Measurements from ENCODE around the gene WWOX. TPM values are rescaled to one million over a fixed set of nuclear protein-coding genes. Genes with fewer than 3 reads are reported as not detected.

The WWOX gene
- total RNA-seq, 5 donors from 2014 or later (not counting 1 experiment from before 2014, with no cell fraction given) = 21.2 to 26.0 (median 22.6) TPM

GRCh38 chr16:78647019-78647418 is 547.6 kb downstream of the WWOX start:
- Histone ChIP-seq H3K36me3 (ENCODE audit: control insufficient read depth in 2 of 2, extremely low read depth in 1 of 2, insufficient read depth in 1 of 2, low read length in 1 of 2) (no peaks in the 10 kb centered on the region), H3K27ac (ENCODE audit: low read length) (no peak overlapping the region), H3K9me3 (no peaks in the 10 kb centered on the region), H3K4me1 (ENCODE audit: control insufficient read depth in 1 of 2, extremely low read depth in 1 of 2, insufficient read depth in 2 of 2, low read length in 2 of 2) (no peaks in the 10 kb centered on the region), H3K4me3 (ENCODE audit: control insufficient read depth in 1 of 2, extremely low read depth in 1 of 2, low read length in 1 of 2) (no peak overlapping the region), H3K27me3 (replicated peaks in 1 of 2; ENCODE audit: control insufficient read depth in 2 of 2, extremely low read depth in 1 of 2, insufficient read depth in 2 of 2, low read length in 1 of 2) (no peaks in the 10 kb centered on the region)
- Mint-ChIP-seq H3K36me3 (peaks cover 4% of the 10 kb centered on the region), H3K4me1 (no peaks in the 10 kb centered on the region), H3K9me3 (no peaks in the 10 kb centered on the region), H3K27me3 (no peaks in the 10 kb centered on the region), H3K27ac (no peak overlapping the region), H3K4me3 (no peak overlapping the region)
- ChIA-PET CTCF (interaction anchor here in 1 of 2 donors (0.6 kb wide), 1 partner anchor 993 kb away, joined by 5 read pairs; no protein-coding TSS in a partner anchor), POLR2A (no interaction called here)
- ATAC-seq (replicated peaks in 1 of 4) (no peak), DNase-seq (no peak)
- 90% methylated on average over 2 of the region's 3 CpGs for WGBS (ENCODE audit: insufficient coverage)

DNA sequence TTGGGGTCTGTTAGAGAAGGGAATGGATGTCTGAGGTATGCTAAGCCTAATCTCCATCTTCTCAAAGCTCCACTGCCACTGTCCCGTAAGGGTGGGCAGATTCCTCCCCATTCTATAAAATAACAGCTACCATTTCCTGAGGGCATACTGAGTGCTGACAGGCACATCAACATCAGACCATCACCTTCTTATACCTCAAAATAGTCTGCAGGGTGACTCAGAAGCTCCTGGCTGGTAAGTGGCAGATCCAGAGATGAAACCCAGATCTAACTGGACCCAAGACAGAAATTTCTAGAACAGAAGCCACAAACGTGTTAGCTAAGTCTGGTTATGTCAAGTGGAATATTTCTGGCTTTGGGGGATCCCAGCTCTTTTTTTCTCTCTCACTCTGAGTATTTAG is 548.0 kb downstream of the WWOX start:
- H3K36me3 Mint-ChIP-seq = peaks cover 4% of the 10 kb centered on the region

DNA sequence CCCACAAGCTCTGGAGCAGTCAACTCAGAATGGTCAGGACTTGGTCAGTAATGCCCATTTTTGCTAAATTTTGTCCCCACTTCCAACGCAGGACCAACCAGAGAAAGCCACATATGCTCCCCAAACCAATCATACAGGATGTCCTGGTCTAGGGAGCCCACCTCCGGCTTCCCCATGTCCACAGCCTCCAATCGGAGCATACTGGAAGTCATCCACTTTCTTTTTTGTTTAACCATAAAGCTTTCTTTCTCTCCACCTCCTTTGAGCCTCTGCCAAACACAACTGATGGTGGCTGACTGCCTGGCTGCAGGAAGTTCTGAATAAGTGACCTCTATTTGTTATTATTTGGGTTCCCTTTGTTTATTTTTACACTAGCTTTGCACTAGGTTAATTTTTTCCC is 549.1 kb downstream of the WWOX start:
- Mint-ChIP-seq H3K36me3 (peaks cover 4% of the 10 kb centered on the region), H3K27ac (no peak overlapping the region), H3K4me1 (no peaks in the 10 kb centered on the region), H3K4me3 (no peak overlapping the region), H3K27me3 (no peaks in the 10 kb centered on the region), H3K9me3 (no peaks in the 10 kb centered on the region)
- no peak for DNase-seq
- no peaks in the 10 kb centered on the region for H3K27me3 ChIP-seq (replicated peaks in 1 of 2; ENCODE audit: control insufficient read depth in 2 of 2, extremely low read depth in 1 of 2, insufficient read depth in 2 of 2, low read length in 1 of 2)
- H3K9me3 ChIP-seq = no peaks in the 10 kb centered on the region
- no peak for ATAC-seq (replicated peaks in 1 of 4)
- H3K4me3 ChIP-seq (ENCODE audit: control insufficient read depth in 1 of 2, extremely low read depth in 1 of 2, low read length in 1 of 2) = no peak overlapping the region
- CTCF ChIA-PET = no interaction called here
- no peaks in the 10 kb centered on the region for H3K36me3 ChIP-seq (ENCODE audit: control insufficient read depth in 2 of 2, extremely low read depth in 1 of 2, insufficient read depth in 1 of 2, low read length in 1 of 2)
- WGBS (ENCODE audit: insufficient coverage) = 80% methylated on average over 1 of the region's 3 CpGs
- H3K4me1 ChIP-seq (ENCODE audit: control insufficient read depth in 1 of 2, extremely low read depth in 1 of 2, insufficient read depth in 2 of 2, low read length in 2 of 2) = no peaks in the 10 kb centered on the region
- no peak overlapping the region for H3K27ac ChIP-seq (ENCODE audit: low read length)
- POLR2A ChIA-PET = no interaction called here

More for the DNA sequence above, 548.0 kb downstream of the WWOX start:
- no peak overlapping the region for H3K27ac Mint-ChIP-seq
- no peak overlapping the region for H3K4me3 Mint-ChIP-seq
- DNase-seq (no peak), ATAC-seq (replicated peaks in 1 of 4) (no peak)
- Histone ChIP-seq H3K27ac (ENCODE audit: low read length) (no peak overlapping the region), H3K4me1 (ENCODE audit: control insufficient read depth in 1 of 2, extremely low read depth in 1 of 2, insufficient read depth in 2 of 2, low read length in 2 of 2) (no peaks in the 10 kb centered on the region), H3K4me3 (ENCODE audit: control insufficient read depth in 1 of 2, extremely low read depth in 1 of 2, low read length in 1 of 2) (no peak overlapping the region), H3K36me3 (ENCODE audit: control insufficient read depth in 2 of 2, extremely low read depth in 1 of 2, insufficient read depth in 1 of 2, low read length in 1 of 2) (no peaks in the 10 kb centered on the region), H3K9me3 (no peaks in the 10 kb centered on the region), H3K27me3 (replicated peaks in 1 of 2; ENCODE audit: control insufficient read depth in 2 of 2, extremely low read depth in 1 of 2, insufficient read depth in 2 of 2, low read length in 1 of 2) (no peaks in the 10 kb centered on the region)
- H3K27me3 Mint-ChIP-seq = no peaks in the 10 kb centered on the region
- CTCF ChIA-PET = interaction anchor here in 1 of 2 donors (0.6 kb wide), 1 partner anchor 993 kb away, joined by 5 read pairs; no protein-coding TSS in a partner anchor
- H3K9me3 Mint-ChIP-seq = no peaks in the 10 kb centered on the region
- no peaks in the 10 kb centered on the region for H3K4me1 Mint-ChIP-seq
- POLR2A ChIA-PET = no interaction called here
- WGBS (ENCODE audit: insufficient coverage) = no CpG with 5 or more reads among the region's 2 CpGs

GRCh38 chr16:78650339-78651074 is 551.1 kb downstream of the WWOX start:
- WGBS (ENCODE audit: insufficient coverage) = 91% methylated on average over 4 of the region's 8 CpGs
- DNase-seq = no peak
- no peaks in the 10 kb centered on the region for H3K36me3 ChIP-seq (ENCODE audit: control insufficient read depth in 2 of 2, extremely low read depth in 1 of 2, insufficient read depth in 1 of 2, low read length in 1 of 2)
- CTCF ChIA-PET = no interaction called here
- no peaks in the 10 kb centered on the region for H3K27me3 Mint-ChIP-seq
- POLR2A ChIA-PET = no interaction called here
- no peak overlapping the region for H3K27ac ChIP-seq (ENCODE audit: low read length)
- no peaks in the 10 kb centered on the region for H3K9me3 Mint-ChIP-seq
- H3K4me1 ChIP-seq (ENCODE audit: control insufficient read depth in 1 of 2, extremely low read depth in 1 of 2, insufficient read depth in 2 of 2, low read length in 2 of 2) = peaks cover 0 to under 1% of the 10 kb centered on the region in 2 experiments
- ATAC-seq (replicated peaks in 1 of 4) = no peak
- H3K4me1 Mint-ChIP-seq = peaks cover 0 to 5% (median 0%) of the 10 kb centered on the region in 3 donors
- H3K9me3 ChIP-seq = no peaks in the 10 kb centered on the region
- H3K27me3 ChIP-seq (replicated peaks in 1 of 2; ENCODE audit: control insufficient read depth in 2 of 2, extremely low read depth in 1 of 2, insufficient read depth in 2 of 2, low read length in 1 of 2) = no peaks in the 10 kb centered on the region
- H3K27ac Mint-ChIP-seq = no peak overlapping the region
- no peak overlapping the region for H3K4me3 ChIP-seq (ENCODE audit: control insufficient read depth in 1 of 2, extremely low read depth in 1 of 2, low read length in 1 of 2)
- no peak overlapping the region for H3K4me3 Mint-ChIP-seq
- H3K36me3 Mint-ChIP-seq = peaks cover 4% of the 10 kb centered on the region

- H3K4me1 Mint-ChIP-seq = peaks cover 0 to 5% (median 0%) of the 10 kb centered on the region in 3 donors
- ChIA-PET CTCF (no interaction called here), POLR2A (no interaction called here)
- H3K36me3 Mint-ChIP-seq = no peaks in the 10 kb centered on the region
- Histone ChIP-seq H3K36me3 (ENCODE audit: control insufficient read depth in 2 of 2, extremely low read depth in 1 of 2, insufficient read depth in 1 of 2, low read length in 1 of 2) (no peaks in the 10 kb centered on the region), H3K9me3 (no peaks in the 10 kb centered on the region), H3K27me3 (replicated peaks in 1 of 2; ENCODE audit: control insufficient read depth in 2 of 2, extremely low read depth in 1 of 2, insufficient read depth in 2 of 2, low read length in 1 of 2) (no peaks in the 10 kb centered on the region), H3K27ac (ENCODE audit: low read length) (no peak overlapping the region), H3K4me3 (ENCODE audit: control insufficient read depth in 1 of 2, extremely low read depth in 1 of 2, low read length in 1 of 2) (no peak overlapping the region), H3K4me1 (ENCODE audit: control insufficient read depth in 1 of 2, extremely low read depth in 1 of 2, insufficient read depth in 2 of 2, low read length in 2 of 2) (peaks cover 0 to 4% of the 10 kb centered on the region in 2 experiments)
- H3K4me3 Mint-ChIP-seq = no peak overlapping the region
- no peak for ATAC-seq (replicated peaks in 1 of 4)
- H3K27me3 Mint-ChIP-seq = no peaks in the 10 kb centered on the region
- H3K9me3 Mint-ChIP-seq = no peaks in the 10 kb centered on the region
- no peak for DNase-seq
- WGBS (ENCODE audit: insufficient coverage) = 89% methylated on average over 7 of the region's 8 CpGs
- no peak overlapping the region for H3K27ac Mint-ChIP-seq
Observed at GRCh38 chr16:78654929-78655328, 555.5 kb downstream of the WWOX start.

DNA sequence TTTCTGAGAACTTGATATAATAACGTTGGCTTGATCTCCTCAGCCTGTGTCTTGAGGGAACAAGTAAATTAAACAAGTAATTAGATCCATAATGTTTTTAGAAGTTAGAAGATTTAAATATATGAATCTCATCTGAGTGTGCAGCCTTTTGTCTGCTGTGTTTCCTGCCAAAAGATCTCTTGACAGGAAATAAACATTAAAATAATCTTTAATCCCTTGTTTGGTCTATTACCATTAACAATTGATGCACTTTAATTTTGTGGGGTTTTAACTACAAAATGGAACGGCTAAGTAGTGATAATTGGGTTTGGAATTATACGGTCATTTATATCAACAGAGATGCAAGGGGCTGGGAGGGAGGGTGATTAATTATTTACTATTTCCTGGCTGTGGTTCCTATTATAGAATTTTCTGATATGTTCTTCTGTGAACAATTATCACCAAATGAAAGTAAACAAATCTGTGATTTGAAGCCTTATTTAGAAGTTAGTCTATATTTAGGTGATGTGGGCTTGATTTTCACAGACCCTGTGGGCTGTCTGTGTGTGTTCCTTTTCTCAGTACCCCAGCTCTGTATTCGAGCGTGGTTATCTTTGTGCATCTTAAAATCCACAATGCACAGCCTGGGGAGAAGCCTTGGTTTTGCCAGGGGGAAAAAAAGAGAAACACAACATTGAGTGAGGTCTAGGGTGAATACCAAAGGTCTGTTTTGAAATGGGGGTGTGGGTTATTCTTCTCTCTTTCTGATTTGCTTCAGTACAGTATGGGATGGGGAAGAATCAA is 556.1 kb downstream of the WWOX start:
- Mint-ChIP-seq H3K36me3 (no peaks in the 10 kb centered on the region), H3K4me3 (no peak overlapping the region), H3K9me3 (no peaks in the 10 kb centered on the region), H3K27ac (no peak overlapping the region), H3K4me1 (peaks cover 0 to 5% (median 0%) of the 10 kb centered on the region in 3 donors), H3K27me3 (no peaks in the 10 kb centered on the region)
- no peak for ATAC-seq (replicated peaks in 1 of 4)
- DNase-seq = no peak
- Histone ChIP-seq H3K4me3 (ENCODE audit: control insufficient read depth in 1 of 2, extremely low read depth in 1 of 2, low read length in 1 of 2) (no peak overlapping the region), H3K9me3 (no peaks in the 10 kb centered on the region), H3K4me1 (ENCODE audit: control insufficient read depth in 1 of 2, extremely low read depth in 1 of 2, insufficient read depth in 2 of 2, low read length in 2 of 2) (peaks cover 0 to 4% of the 10 kb centered on the region in 2 experiments), H3K27me3 (replicated peaks in 1 of 2; ENCODE audit: control insufficient read depth in 2 of 2, extremely low read depth in 1 of 2, insufficient read depth in 2 of 2, low read length in 1 of 2) (no peaks in the 10 kb centered on the region), H3K27ac (ENCODE audit: low read length) (no peak overlapping the region), H3K36me3 (ENCODE audit: control insufficient read depth in 2 of 2, extremely low read depth in 1 of 2, insufficient read depth in 1 of 2, low read length in 1 of 2) (no peaks in the 10 kb centered on the region)
- POLR2A ChIA-PET = no interaction called here
- no CpG with 5 or more reads among the region's 5 CpGs for WGBS (ENCODE audit: insufficient coverage)
- CTCF ChIA-PET = no interaction called here
